Nephron (organoid): ENCODE data around the gene ZNF318.

Experiments used
- H3K27ac Mint-ChIP-seq, 3 experiments: 2 replicates each; pipeline ENCODE4 v1.8.0; 2020; ENCODE audit warnings: mixed read lengths in 3 of 3, mild to moderate bottlenecking in 2 of 3, moderate library complexity in 1 of 3
- H3K27me3 Mint-ChIP-seq: 2 replicates; pipeline ENCODE4 v1.8.0; 2021; ENCODE audit warnings: low read depth, mild to moderate bottlenecking, moderate library complexity, mixed read lengths
- H3K36me3 Mint-ChIP-seq: 2 replicates; pipeline ENCODE4 v1.8.0; 2020; ENCODE audit warnings: low read depth, mixed read lengths
- H3K4me1 Mint-ChIP-seq: 2 replicates; pipeline ENCODE4 v1.8.0; 2020; ENCODE audit warnings: mixed read lengths
- H3K4me3 Mint-ChIP-seq, 3 experiments: 2 replicates each; pipeline ENCODE4 v1.8.0; 2020; ENCODE audit warnings: mild to moderate bottlenecking in 3 of 3, mixed read lengths in 3 of 3, moderate library complexity in 2 of 3
- H3K9me3 Mint-ChIP-seq: 2 replicates; pipeline ENCODE4 v1.8.0; 2020; ENCODE audit warnings: mixed read lengths
- CTCF ChIP-seq, 3 experiments: fragments of 200-600 bp; sonication (generic); IDR thresholded peaks; one replicate each; pipeline ENCODE4 v1.5.0; 2021; ENCODE audit warnings: antibody characterized with exemption in 3 of 3; ENCODE audit not compliant: unreplicated experiment in 3 of 3

The ZNF318 gene

DNA sequence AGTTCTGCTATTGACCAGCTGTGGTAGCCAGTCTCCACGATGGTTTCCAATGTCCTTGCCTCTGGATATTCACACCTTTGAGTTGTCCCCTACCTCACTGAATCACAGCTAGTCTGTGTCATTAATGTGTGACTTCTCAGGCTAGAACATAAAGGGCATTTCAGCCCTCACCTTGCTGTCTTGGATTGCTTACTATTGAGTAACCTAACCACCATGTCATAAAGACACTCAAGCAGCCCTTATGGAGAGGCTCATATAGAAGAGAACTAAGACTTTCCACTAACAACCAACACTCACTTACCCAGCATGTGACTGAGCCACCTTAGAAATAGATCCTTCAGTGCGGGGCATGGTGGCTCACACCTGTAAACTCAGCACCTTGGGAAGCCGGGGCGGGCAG lies 38.8 kb upstream of the ZNF318 start:
- no peak for TF ChIP-seq CTCF (IDR thresholded peaks at IDR 0.05; ENCODE audit: unreplicated experiment in 3 of 3)
- H3K36me3 Mint-ChIP-seq: no peaks in the 10 kb centered on the region

DNA sequence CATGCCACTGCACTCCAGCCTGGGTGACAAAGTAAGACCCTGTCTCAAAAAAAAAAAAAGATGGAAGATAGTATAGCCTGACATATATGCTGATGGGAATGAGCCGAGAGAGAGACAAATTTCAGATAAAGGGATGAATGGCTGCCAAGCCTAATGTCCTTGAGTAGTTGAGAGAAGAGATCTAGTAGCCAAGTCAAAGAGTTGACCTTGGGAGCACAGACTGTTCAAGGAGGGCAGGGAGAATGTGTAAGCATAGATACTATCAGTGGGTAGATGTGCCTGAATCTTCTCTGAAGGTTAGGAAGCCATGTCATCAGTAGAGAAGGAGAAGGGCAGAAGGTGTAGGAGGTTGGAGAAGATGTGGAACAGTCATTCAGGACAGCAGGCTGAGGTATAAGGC lies 37.8 kb upstream of the ZNF318 start:
- H3K27ac Mint-ChIP-seq: no peak overlapping the region
- TF ChIP-seq CTCF (IDR thresholded peaks at IDR 0.05; ENCODE audit: unreplicated experiment in 3 of 3): no peak

More for the DNA sequence above, 38.8 kb upstream of the ZNF318 start:
- no peak overlapping the region for H3K4me3 Mint-ChIP-seq
- H3K4me1 Mint-ChIP-seq: no peaks in the 10 kb centered on the region
- no peaks in the 10 kb centered on the region for H3K9me3 Mint-ChIP-seq
- no peak overlapping the region for H3K27ac Mint-ChIP-seq
- H3K27me3 Mint-ChIP-seq: peaks cover 8% of the 10 kb centered on the region

DNA sequence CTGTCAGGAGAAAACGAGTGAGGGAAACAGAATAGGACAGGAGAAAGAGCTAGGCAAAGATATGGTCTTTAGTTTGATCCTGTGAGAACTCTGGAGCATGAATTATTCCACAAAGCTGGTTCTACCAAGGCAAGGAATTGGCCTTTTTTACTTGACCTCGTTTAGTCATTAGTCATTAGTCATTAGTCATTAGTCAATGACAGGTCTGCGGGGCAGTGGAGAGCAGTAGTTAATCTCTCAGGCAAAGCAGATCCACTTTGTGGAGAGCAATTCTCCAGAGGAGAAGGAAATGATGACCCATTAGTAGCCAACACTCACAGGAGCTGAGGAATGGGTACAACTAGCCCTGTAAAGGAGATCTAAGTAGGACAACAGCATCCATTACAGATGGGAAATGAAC lies 35.9 kb upstream of the ZNF318 start:
- H3K27ac Mint-ChIP-seq: no peak overlapping the region
- no peak overlapping the region for H3K4me3 Mint-ChIP-seq
- peaks cover 5% of the 10 kb centered on the region for H3K27me3 Mint-ChIP-seq
- no peaks in the 10 kb centered on the region for H3K9me3 Mint-ChIP-seq
- no peaks in the 10 kb centered on the region for H3K36me3 Mint-ChIP-seq
- no peaks in the 10 kb centered on the region for H3K4me1 Mint-ChIP-seq
- TF ChIP-seq CTCF (IDR thresholded peaks at IDR 0.05; ENCODE audit: unreplicated experiment in 3 of 3): no peak

More for the DNA sequence above, 37.8 kb upstream of the ZNF318 start:
- Mint-ChIP-seq H3K36me3 (no peaks in the 10 kb centered on the region), H3K4me3 (no peak overlapping the region), H3K4me1 (no peaks in the 10 kb centered on the region), H3K9me3 (no peaks in the 10 kb centered on the region), H3K27me3 (peaks cover 5% of the 10 kb centered on the region)

DNA sequence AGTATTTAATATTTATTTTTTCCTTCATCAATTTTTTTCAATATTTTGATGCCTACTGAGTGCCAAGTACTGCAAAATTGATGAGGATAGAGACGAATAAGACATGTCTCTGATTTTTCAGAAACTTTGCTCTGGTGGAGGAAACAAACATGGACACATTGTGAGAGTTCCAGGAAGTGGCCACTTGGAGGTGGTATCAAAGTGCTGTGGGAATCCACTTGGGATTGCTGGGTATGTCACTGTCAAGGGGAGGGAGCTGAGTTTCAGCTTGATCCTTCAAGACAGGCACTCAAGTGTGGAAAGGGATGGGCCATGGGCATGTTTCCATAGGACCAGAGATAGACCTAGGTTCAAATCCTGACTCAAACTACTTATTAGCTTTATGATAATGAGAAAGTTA lies 33.4 kb upstream of the ZNF318 start:
- no peaks in the 10 kb centered on the region for H3K36me3 Mint-ChIP-seq
- TF ChIP-seq CTCF (IDR thresholded peaks at IDR 0.05; ENCODE audit: unreplicated experiment in 3 of 3): no peak
- no peak overlapping the region for H3K4me3 Mint-ChIP-seq
- H3K9me3 Mint-ChIP-seq: no peaks in the 10 kb centered on the region
- no peaks in the 10 kb centered on the region for H3K27me3 Mint-ChIP-seq
- H3K27ac Mint-ChIP-seq: no peak overlapping the region
- H3K4me1 Mint-ChIP-seq: no peaks in the 10 kb centered on the region

DNA sequence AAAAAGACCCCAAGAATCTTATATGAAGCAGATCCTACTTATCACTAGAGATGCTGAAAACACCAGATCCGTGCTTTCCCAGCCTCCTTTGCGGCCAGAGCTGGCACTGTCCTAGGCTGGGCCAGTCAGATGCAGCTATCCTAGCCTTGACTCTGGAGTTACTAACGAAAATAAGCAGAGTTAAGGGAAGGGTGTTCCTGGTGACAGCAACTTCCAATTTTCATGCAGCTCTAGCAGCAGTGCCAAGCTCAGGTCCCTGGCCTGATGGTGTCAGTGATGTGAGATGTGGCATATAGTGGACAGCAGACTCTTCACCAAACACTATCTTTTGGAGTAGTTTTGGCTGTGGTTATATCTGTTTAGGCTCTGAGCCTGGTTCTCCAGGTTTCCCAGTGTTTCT lies 32.3 kb upstream of the ZNF318 start:
- Mint-ChIP-seq H3K4me3 (no peak overlapping the region), H3K36me3 (no peaks in the 10 kb centered on the region), H3K27ac (no peak overlapping the region), H3K9me3 (no peaks in the 10 kb centered on the region), H3K27me3 (no peaks in the 10 kb centered on the region), H3K4me1 (no peaks in the 10 kb centered on the region)
- no peak for TF ChIP-seq CTCF (IDR thresholded peaks at IDR 0.05; ENCODE audit: unreplicated experiment in 3 of 3)

DNA sequence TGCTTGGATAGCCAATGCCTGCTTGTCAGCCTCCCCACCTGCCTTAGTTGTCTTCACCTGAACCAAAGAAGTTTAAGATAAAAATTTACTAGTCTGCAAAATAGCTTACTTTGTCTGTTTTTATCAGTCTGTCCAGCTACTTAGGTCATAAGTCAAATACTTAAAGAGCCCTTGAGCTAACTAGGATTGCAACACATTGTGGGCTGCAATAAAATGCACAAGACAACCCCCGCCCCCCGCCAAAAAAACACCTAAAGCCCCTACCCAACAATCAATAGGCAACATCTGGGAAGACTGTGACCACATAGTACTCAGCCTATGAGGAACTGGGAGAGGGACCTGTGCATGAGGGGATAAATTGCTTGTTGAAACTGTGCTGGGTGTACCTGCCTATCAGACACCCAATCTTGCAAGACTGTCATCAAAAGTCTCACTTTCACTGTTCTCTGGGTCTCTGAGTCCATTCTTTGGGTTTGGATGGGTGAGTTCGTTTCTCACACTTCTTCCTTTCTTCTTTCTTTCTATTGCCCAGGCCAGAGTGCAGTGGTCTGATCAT lies 30.6 kb upstream of the ZNF318 start:
- no peaks in the 10 kb centered on the region for H3K36me3 Mint-ChIP-seq
- H3K27ac Mint-ChIP-seq: no peak overlapping the region
- no peak overlapping the region for H3K4me3 Mint-ChIP-seq
- no peaks in the 10 kb centered on the region for H3K4me1 Mint-ChIP-seq
- no peak for TF ChIP-seq CTCF (IDR thresholded peaks at IDR 0.05; ENCODE audit: unreplicated experiment in 3 of 3)
- H3K9me3 Mint-ChIP-seq: no peaks in the 10 kb centered on the region
- no peaks in the 10 kb centered on the region for H3K27me3 Mint-ChIP-seq
